GM21526 (cell line): ENCODE measurements around the gene HPSE2.

Experiments
- ATAC-seq: cut with Tn5 transposase; IDR thresholded peaks from one replicate; pipeline ENCODE4 v1.9.1; 2021; ENCODE audit warnings: moderate library complexity; ENCODE audit not compliant: unreplicated experiment, low FRiP score

HPSE2 gene

GRCh38 chr10:98858525-98858924 is 377.1 kb downstream of the HPSE2 start:
- no peak for ATAC-seq

DNA sequence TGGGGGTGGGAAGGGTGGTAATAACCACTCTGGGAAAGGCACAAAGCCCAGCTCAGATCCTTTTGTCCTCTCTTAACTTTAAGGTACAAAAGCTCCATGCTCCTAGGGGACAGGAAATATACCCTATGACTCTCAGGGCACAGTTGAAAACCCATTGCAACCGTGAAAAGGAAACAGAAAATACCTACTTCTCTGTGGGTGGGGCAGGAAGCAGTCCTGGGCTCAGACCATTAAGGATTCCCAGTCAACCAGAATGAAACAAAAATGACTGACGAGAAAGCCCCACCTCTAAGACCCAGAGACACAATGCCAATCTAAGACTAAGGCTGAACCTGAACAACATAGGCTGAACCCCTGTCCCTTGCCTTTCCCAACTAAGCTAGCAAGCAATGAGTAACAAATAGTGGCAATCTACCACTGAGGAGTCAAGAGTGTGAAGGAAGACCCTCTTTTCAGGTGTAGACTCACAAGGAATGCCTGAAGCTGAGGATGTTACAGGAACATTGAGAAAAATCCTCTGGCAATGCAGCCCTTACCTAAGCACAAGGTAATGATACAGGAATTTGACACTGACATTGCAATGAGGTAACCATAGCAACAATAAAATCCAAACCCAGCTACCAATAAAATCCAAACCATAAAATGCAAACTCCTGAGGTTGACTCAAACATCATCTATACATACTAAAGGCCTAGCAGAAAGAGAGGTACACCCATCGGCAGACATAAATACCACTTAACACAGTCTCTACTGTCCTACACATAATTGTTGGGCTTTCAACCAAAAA is 380.1 kb downstream of the HPSE2 start:
- ATAC-seq: no peak

- no peak for ATAC-seq
These were observed 383.0 kb downstream of the HPSE2 start for GRCh38 chr10:98852686-98853085.

DNA sequence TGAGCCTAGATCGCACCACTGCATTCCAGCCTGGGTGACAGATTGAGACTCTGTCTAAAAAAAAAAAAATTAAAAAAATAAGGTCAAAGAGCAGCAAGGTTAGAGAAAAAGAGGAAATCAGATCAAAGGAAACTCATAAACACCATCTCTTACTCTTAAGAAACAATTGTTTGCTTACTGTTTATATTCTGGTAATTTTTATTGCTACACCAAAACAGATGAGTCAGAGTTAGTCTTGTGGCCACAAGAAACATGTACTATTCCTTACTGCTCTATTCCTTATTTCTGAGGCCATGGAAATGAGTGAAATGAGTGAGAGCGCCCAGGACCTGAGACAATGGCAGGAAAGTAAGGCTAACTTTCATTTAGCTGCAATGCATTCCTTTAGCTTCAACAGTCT is 387.3 kb downstream of the HPSE2 start:
- no peak for ATAC-seq

- no peak for ATAC-seq
These were observed 388.9 kb downstream of the HPSE2 start for GRCh38 chr10:98846787-98847186.

DNA sequence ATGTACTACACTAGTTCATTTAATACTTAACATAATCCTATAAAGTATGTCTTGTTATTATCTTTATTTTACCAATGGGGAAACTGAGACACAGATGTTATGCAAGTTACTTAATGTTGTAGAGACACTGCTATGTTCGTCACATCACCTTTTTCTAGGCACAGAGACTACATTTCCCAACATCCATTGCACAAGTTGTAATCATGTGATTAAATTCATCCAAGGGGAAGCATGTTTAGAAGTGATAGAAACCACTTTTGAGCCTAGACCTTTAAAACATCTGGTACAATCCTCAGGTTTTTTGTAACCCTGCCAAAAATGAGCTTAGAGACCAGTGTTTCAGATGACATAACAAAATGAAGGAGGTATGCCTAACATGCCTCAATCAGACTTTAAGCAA is 402.1 kb downstream of the HPSE2 start:
- ATAC-seq: no peak

GRCh38 chr10:98832738-98833137 is 402.9 kb downstream of the HPSE2 start:
- ATAC-seq: no peak

DNA sequence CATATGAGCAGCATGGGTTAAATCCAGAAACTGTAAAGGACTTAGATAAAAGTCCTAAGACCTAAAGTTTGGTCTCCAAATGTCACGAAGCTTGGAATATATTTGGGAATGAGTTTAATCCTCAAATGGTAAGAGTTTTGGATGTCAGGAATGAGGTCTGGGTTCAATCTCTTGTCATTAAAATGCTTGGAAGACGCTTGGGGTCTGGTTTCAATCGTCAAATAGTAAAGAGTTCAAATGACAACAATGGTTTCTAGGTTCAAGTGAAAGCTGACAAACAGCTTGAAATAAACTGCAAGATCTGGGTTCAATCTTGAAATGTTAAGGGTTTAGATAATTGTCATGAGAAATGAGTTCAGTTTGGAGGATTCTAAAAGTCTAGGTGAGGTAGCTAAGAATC is 403.5 kb downstream of the HPSE2 start:
- ATAC-seq: no peak

DNA sequence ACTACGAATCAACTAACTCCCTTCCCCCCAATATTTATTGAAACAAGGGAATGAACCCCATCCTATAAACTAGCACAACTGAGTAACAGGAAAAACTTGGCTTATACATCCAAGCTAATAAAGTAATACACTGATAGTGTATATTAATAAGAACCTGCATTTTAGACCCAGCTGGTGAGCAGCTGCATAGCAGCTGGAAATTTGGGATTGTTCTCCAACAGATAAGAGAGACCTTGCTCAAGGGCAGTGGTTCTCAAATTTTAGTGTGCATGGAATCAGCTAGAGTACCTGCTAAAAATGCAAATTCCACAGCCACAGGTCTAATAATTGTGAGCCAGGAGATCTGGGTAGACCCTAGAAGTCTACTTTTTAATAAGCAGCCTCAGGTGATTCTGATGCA is 404.3 kb downstream of the HPSE2 start:
- no peak for ATAC-seq

GRCh38 chr10:98825741-98826140 is 409.9 kb downstream of the HPSE2 start:
- ATAC-seq: no peak

DNA sequence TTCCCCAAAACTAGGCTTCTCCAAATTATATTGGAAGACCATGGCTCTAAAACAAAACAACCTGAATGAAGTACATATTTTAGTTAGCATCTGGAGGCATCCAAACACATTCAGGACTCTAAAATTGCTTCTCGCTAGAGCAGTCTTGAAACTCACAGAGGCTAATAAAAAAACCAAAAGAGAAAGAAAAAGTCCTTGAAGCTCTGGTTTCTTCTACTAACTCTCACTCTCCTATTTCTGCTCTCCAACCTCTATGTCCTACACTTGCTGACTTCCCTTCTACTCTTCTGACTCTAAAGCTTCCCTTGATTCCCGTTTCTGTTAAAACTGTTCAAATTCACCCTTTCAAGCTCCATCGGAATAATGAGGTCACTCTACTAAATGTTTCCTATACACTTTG is 418.3 kb downstream of the HPSE2 start:
- ATAC-seq: no peak

DNA sequence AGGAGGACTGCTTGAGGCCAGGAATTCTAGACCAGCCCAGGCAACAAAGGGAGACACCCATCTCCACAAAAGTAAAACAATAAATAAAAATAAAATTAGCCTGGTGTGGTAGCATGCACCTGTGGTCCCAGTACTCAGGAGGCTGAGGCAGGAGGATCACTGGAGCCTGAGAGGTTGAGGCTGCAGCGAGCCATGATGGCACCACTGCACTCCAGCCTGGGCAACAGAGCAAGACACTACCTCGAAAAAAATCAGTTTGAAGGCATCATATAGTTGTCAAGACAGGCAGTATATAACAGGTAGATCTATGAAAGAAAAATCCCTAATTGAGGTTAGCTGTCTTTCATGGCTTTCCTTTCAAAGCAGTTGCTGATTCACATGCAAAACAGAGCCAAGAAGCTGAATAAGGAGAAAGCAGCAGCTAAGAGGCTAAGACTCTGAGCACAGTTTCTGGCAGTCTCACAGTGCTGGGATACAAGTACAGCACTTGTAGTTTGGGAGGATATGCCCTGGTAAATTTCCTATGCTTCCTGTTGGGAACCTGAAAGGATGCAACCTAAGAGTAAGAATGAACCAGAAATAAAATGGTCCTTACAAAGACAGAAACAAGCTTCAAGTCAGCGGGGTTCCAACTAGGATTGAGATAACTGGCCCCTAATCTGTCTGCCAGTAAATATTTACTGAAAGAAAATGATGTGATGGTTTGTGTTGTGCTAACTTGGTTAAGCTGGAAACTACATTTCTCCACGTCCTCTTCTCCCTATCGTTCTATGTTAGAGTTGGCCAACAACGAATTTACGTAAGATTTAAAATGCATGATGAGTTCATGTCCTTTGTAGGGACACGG is 420.4 kb downstream of the HPSE2 start:
- ATAC-seq: no peak

GRCh38 chr10:98814470-98814869 is 421.2 kb downstream of the HPSE2 start:
- ATAC-seq: no peak

DNA sequence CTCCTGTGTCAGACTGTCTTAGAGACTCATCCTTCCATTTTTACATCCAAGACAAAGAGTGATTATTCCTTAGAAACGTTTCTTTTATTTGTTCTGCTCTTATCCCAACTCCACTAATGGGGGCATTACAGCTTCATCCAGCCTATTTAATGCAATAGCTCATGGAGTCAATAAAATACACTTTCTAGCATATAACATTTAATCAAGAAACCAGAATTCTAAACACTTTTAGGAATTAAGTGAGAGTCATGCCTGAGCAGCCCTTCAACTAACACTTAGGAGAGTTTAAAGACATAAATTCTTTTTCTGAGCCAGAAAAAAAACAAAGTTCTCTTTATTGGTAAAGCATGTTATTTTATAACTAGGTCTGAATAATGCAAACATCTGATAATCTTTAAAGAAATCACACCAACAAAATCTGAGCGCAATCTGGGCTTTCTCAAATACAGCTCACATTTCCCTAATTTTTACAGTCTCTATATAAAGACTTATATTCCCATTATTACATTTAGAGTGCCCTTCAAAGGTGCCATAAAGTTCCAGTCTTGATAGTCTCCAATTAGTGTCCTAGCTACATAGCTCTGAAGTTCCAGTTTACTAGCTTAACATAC is 427.3 kb downstream of the HPSE2 start:
- ATAC-seq: no peak

GRCh38 chr10:98800263-98800662 is 435.4 kb downstream of the HPSE2 start:
- no peak for ATAC-seq

DNA sequence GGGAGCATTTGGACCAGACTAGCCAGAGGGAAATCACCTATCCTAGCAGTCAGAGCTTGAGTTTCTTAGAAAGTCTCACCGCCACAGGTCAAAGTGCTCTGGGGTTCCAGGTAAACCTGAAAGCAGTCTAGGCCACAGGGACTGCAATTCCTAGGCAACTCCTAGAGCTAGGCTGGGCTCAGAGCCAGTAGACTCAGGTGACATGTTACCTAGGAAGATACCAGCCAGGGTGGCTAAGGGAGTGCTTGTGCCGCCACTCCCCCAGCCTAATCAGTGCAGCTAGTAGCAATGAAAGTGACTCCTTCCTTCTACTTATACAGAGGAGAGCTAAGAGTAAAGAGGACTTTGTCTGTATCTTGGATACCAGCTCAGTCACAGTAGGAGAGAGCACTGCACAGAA is 440.2 kb downstream of the HPSE2 start:
- ATAC-seq: no peak

- no peak for ATAC-seq
These were observed 444.8 kb downstream of the HPSE2 start for GRCh38 chr10:98790817-98791216.

DNA sequence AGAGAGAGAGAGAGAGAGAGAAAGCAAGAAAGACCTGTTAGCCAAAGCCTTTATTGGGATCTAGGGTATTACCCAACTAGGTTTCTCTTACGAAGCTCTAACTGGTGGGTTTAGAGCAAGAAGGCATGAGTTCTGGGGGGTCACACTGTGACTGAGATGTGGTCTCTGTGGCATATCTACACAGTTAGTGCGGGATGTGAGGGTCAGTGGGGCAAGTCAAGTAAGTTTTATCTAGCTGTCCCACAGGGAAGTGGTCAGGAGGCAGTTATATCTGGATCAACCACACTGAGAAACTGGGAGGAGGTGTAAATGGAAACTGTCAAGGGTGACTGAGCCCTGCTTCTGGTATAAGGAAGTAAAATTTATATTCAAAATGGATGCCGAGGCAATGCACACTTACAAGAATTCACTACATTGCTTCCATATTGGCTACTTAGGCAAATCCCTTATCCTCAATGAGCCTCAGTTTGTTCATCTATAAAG is 457.3 kb downstream of the HPSE2 start:
- ATAC-seq: no peak

- ATAC-seq: no peak
These were observed 477.2 kb downstream of the HPSE2 start for GRCh38 chr10:98758463-98758862.

DNA sequence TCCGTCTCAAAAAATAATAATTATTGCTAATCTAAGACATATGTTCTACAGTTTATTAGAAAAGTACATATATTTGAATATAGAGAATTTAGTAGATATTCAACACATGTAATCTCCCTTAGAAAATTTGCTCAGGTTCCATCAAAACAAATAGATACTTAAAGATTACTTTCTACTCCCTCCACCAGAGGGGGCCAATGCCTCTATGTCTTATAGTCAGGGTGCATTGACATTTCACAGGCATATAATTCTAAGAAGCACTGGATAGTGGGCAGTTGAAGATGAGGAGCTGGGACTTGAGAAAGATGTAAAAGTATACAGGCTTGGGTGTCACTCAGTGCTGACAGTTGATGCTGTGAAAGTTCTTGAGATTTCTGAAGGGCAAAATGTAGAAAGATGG is 487.4 kb downstream of the HPSE2 start:
- no peak for ATAC-seq

DNA sequence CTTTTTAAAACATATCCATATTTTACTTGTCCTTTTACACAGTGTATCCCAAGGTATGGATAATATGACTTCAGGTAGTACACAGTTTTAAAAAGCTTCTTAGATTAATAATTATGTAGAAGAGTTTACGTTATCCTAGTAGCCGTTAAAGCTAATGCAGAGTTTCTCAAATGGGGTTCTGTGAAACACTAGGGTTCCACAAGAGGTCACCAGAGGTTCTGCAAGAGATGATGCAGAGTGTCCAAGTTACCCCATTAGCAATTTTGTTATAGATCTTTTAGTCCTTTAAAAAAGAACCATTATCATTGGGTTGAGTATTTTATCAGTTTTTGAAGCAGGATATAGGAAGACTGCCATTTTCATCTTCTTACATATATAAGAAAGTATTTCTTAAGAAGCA is 490.0 kb downstream of the HPSE2 start:
- ATAC-seq: no peak
